PFSK-1 (cell line): Measurements from ENCODE around the gene CFAP77.

ENCODE experiments used
- POLR2AphosphoS5 ChIP-seq: IDR thresholded peaks from 2 replicates; pipeline ENCODE4 v1.6.1; 2012; ENCODE audit warnings: low read depth, mild to moderate bottlenecking, control low read depth, low read length, moderate library complexity
- TAF1 ChIP-seq: IDR thresholded peaks from 2 replicates; pipeline ENCODE4 v1.6.1; 2012; ENCODE audit warnings: low read length, control low read depth, borderline replicate concordance; ENCODE audit not compliant: insufficient read depth

DNA sequence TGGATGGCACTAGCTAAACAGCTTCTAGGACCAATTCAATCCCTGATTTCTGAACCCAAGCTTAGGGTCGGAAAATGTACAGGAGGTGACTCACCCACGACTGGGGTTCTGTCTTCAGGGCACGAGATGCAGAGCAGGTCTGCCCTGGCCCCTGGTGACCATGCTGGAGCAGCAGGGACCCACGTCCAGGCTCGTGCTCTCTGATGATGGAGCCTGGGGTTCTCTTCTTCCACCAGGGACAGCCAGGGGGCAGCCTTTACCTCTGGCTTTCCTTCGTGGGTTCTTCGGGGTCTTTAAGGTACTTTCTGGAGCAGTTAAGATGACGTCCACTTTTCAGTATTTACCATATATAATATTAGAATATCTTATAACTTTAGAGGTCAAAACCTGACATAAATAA, 2.1 kb downstream of the CFAP77 start:
- TF ChIP-seq POLR2AphosphoS5, result no peak
- no peak for TF ChIP-seq TAF1
